Panc1 (cell line): ENCODE data around the gene KLK15. TPM values are rescaled to one million over a fixed set of nuclear protein-coding genes. Genes with fewer than 3 reads are reported as not detected.

Source experiments
- ATAC-seq: fragments of 200-7000 bp; cut with Tn5 transposase; 2 replicates; pipeline ENCODE4 v1.9.1; 2020; ENCODE audit warnings: mild to moderate bottlenecking, moderate library complexity
- BruUV-seq: library from RNA; stranded (reverse); fragments of 400-500 nt; replicated peaks from 2 replicates; lab custom pipeline; 2021; lab: Mats Ljungman, UMichigan
- CTCF ChIA-PET: fragments of 300-600 bp; sonication (Branson Sonifier 250); formaldehyde crosslinking; loops from one replicate; lab custom pipeline; 2022; ENCODE audit warnings: antibody characterized with exemption; lab: Charles Lee
- POLR2A ChIA-PET: fragments of 300-600 bp; sonication (Branson Sonifier 250); formaldehyde crosslinking; loops from one replicate; lab custom pipeline; 2022; ENCODE audit warnings: antibody characterized with exemption; lab: Charles Lee
- DNase-seq: peaks from one replicate; pipeline ENCODE4 v3.0.0-alpha.2; 2010; ENCODE audit warnings: low read depth, low spot score
- H3K27ac ChIP-seq: 2 replicates; pipeline ENCODE4 v1.5.1; 2011; ENCODE audit warnings: mild to moderate bottlenecking, low read length, inconsistent platforms
- H3K27me3 ChIP-seq: fragments of 200-500 bp; sonication (Bioruptor generic); 2 replicates; pipeline ENCODE4 v1.6.0; 2014; ENCODE audit warnings: low read length, inconsistent platforms; ENCODE audit not compliant: control insufficient read depth, insufficient read depth
- H3K36me3 ChIP-seq: fragments of 200-500 bp; sonication (Bioruptor generic); 2 replicates; pipeline ENCODE4 v1.5.1; 2014; ENCODE audit warnings: inconsistent platforms, mild to moderate bottlenecking, low read length, moderate library complexity; ENCODE audit not compliant: control insufficient read depth, insufficient read depth
- H3K4me1 ChIP-seq: 2 replicates; pipeline ENCODE4 v1.5.1; 2011; ENCODE audit warnings: inconsistent platforms, mild to moderate bottlenecking, low read length, moderate library complexity; ENCODE audit not compliant: control insufficient read depth, insufficient read depth
- H3K4me3 ChIP-seq, 2 experiments: 2 replicates each; pipeline ENCODE4 v1.5.1; 2011 to 2012; ENCODE audit warnings: low read depth in 2 of 2, low read length in 2 of 2, mild to moderate bottlenecking in 2 of 2, inconsistent platforms in 1 of 2, moderate library complexity in 1 of 2
- H3K9me3 ChIP-seq: fragments of 200-500 bp; sonication (Bioruptor generic); 2 replicates; pipeline ENCODE4 v1.5.1; 2014; ENCODE audit warnings: low read depth, mild to moderate bottlenecking, inconsistent platforms, low read length, moderate library complexity; ENCODE audit not compliant: control insufficient read depth, insufficient read depth
- POLR2AphosphoS5 ChIP-seq: IDR thresholded peaks from 2 replicates; pipeline ENCODE4 v1.6.1; 2012; ENCODE audit warnings: mild to moderate bottlenecking, low read depth, low read length, moderate library complexity
- SIN3A ChIP-seq: IDR thresholded peaks from 2 replicates; pipeline ENCODE4 v1.6.1; 2012; ENCODE audit warnings: low read depth, mild to moderate bottlenecking, low read length, moderate library complexity, borderline replicate concordance; ENCODE audit not compliant: insufficient read depth
- TCF7L2 ChIP-seq: IDR thresholded peaks from 2 replicates; pipeline ENCODE4 v1.6.1; 2011; ENCODE audit warnings: mild to moderate bottlenecking, low read depth, low read length, inconsistent platforms
- in situ Hi-C: cut with HindIII; loops from 2 replicates; pipeline ENCODE4 v1.10.0; 2016; ENCODE audit warnings: low sequenced_read_pairs, low pct_unique_long_range_greater_than_20kb
- intact Hi-C: fragments of 100-400 bp; cut with micrococcal nuclease; formaldehyde crosslinking; loops from one replicate; pipeline ENCODE4 v1.10.0; 2022; ENCODE audit not compliant: unreplicated experiment
- total RNA-seq: library from RNA; stranded (reverse); gene quantifications from one replicate; pipeline ENCODE4 v1.2.1, GENCODE V29; 2021; ENCODE audit not compliant: unreplicated experiment
- TF ChIP-seq, protein P1 (sequence below), 2 experiments: IDR thresholded peaks; 2 replicates each; pipeline ENCODE4 v1.6.1; 2011 to 2012; ENCODE audit warnings: low read depth in 2 of 2, control low read depth in 1 of 2, low read length in 1 of 2, mild to moderate bottlenecking in 1 of 2, moderate library complexity in 1 of 2; ENCODE audit not compliant: insufficient read depth in 1 of 2
- TF ChIP-seq, protein P2 (sequence below): fragments of 450-650 bp; IDR thresholded peaks from 2 replicates; pipeline ENCODE4 v1.5.1; 2017; ENCODE audit warnings: mild to moderate bottlenecking

Gene KLK15
- total RNA-seq, 1 experiment from 2014 or later = not detected

DNA sequence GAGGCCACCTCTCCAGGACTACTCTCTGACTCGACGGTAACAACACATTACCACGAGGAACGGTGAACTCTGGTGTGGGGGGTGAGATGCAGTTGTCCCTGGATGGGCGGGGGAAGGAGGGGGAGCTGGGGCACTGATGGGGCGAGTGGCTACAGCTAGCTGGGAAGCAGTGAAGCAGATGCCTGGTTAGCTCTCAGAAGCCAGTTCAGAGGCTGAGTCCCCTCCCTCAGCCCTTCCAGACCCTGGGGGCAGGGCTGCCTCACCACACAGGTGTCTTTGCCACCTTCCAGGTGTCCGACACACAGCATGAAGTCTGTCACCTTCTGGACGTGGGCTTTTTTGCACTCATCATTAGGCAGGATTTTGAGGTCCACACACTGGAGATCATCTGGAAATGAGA, 13.7 kb downstream of the KLK15 start:
- Histone ChIP-seq H3K36me3 (no peaks in the 10 kb centered on the region), H3K9me3 (no peaks in the 10 kb centered on the region), H3K27me3 (no peaks in the 10 kb centered on the region; the same call in 1 of the 2 replicates), H3K27ac (no peak overlapping the region), H3K4me1 (no peaks in the 10 kb centered on the region), H3K4me3 (no peak overlapping the region)
- DNase-seq = no peak
- CTCF ChIA-PET = no interaction called here
- ATAC-seq = no peak
- in situ Hi-C loops (no loop called here), intact Hi-C loops (no loop called here)
- no TSS peak for BruUV-seq
- POLR2A ChIA-PET = no interaction called here
- TF ChIP-seq POLR2AphosphoS5 (no peak), SIN3A (no peak)
- TF ChIP-seq, protein P1, sequence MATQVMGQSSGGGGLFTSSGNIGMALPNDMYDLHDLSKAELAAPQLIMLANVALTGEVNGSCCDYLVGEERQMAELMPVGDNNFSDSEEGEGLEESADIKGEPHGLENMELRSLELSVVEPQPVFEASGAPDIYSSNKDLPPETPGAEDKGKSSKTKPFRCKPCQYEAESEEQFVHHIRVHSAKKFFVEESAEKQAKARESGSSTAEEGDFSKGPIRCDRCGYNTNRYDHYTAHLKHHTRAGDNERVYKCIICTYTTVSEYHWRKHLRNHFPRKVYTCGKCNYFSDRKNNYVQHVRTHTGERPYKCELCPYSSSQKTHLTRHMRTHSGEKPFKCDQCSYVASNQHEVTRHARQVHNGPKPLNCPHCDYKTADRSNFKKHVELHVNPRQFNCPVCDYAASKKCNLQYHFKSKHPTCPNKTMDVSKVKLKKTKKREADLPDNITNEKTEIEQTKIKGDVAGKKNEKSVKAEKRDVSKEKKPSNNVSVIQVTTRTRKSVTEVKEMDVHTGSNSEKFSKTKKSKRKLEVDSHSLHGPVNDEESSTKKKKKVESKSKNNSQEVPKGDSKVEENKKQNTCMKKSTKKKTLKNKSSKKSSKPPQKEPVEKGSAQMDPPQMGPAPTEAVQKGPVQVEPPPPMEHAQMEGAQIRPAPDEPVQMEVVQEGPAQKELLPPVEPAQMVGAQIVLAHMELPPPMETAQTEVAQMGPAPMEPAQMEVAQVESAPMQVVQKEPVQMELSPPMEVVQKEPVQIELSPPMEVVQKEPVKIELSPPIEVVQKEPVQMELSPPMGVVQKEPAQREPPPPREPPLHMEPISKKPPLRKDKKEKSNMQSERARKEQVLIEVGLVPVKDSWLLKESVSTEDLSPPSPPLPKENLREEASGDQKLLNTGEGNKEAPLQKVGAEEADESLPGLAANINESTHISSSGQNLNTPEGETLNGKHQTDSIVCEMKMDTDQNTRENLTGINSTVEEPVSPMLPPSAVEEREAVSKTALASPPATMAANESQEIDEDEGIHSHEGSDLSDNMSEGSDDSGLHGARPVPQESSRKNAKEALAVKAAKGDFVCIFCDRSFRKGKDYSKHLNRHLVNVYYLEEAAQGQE (IDR thresholded peaks at IDR 0.05; ENCODE audit: insufficient read depth in 1 of 2, low read depth in 2 of 2, low read length in 1 of 2) = no peak

DNA sequence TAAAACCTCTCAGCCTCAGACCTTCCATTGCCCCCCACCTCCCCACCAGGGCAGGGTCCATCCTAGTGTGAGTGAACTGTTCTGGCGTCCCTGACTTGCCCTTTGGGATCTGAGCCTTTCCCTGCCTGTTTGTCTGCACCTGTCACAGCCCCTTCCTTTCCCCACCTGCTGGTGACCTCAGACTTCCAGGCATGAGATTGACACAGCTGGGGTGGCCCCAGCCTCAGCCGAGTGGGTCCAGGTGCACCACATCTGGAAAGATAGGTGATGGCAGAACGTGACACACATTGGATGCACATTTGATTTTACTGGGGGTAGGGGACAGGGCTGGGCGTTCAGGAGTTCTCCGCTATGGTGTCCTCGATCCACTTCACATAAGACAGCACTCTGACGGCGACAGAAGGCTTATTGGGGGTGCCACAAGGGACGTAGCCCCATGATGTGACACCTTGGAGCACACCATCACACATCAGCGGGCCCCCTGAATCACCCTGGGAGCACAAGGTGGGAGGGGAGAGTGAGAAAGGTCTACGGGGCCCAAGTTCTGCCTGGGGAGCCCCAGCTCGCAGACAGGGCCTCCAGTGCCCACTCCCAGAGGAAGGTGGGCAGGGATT, 14.4 kb downstream of the KLK15 start:
- ChIA-PET POLR2A (no interaction called here), CTCF (no interaction called here)
- no peaks in the 10 kb centered on the region; the same call in 1 of the 2 replicates for H3K27me3 ChIP-seq
- H3K4me1 ChIP-seq = no peaks in the 10 kb centered on the region
- no peaks in the 10 kb centered on the region for H3K9me3 ChIP-seq
- no peak for TF ChIP-seq TCF7L2
- TF ChIP-seq SIN3A = no peak
- TF ChIP-seq, protein P1 (IDR thresholded peaks at IDR 0.05; ENCODE audit: insufficient read depth in 1 of 2, low read depth in 2 of 2, low read length in 1 of 2) = no peak
- TF ChIP-seq POLR2AphosphoS5 = no peak
- TF ChIP-seq, protein P2, sequence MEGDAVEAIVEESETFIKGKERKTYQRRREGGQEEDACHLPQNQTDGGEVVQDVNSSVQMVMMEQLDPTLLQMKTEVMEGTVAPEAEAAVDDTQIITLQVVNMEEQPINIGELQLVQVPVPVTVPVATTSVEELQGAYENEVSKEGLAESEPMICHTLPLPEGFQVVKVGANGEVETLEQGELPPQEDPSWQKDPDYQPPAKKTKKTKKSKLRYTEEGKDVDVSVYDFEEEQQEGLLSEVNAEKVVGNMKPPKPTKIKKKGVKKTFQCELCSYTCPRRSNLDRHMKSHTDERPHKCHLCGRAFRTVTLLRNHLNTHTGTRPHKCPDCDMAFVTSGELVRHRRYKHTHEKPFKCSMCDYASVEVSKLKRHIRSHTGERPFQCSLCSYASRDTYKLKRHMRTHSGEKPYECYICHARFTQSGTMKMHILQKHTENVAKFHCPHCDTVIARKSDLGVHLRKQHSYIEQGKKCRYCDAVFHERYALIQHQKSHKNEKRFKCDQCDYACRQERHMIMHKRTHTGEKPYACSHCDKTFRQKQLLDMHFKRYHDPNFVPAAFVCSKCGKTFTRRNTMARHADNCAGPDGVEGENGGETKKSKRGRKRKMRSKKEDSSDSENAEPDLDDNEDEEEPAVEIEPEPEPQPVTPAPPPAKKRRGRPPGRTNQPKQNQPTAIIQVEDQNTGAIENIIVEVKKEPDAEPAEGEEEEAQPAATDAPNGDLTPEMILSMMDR = no peak
- intact Hi-C loops = no loop called here
- no TSS peak for BruUV-seq
- no peak overlapping the region for H3K4me3 ChIP-seq
- ATAC-seq (no peak), DNase-seq (no peak)
- no peaks in the 10 kb centered on the region for H3K36me3 ChIP-seq
- no peak overlapping the region for H3K27ac ChIP-seq
- in situ Hi-C loops = no loop called here
